Lung (tissue), 12 donors: ENCODE measurements around the gene TRIM45. TPM values are rescaled to one million over a fixed set of nuclear protein-coding genes. Genes with fewer than 3 reads are reported as not detected.

Experiments used
- ATAC-seq: fragments of 200-7000 bp; cut with Tn5 transposase; one replicate; pipeline ENCODE4 v1.9.1; 2020; ENCODE audit warnings: moderate number of reproducible peaks; ENCODE audit not compliant: insufficient read depth, low FRiP score
- DNase-seq, 3 donors: peaks; one replicate each; pipeline ENCODE4 v3.0.0-alpha.2; 2013 to 2017
- H3K27ac ChIP-seq, 2 donors: one replicate each; pipeline ENCODE4 v1.5.1; 2013; ENCODE audit warnings: mild to moderate bottlenecking in 2 of 2, moderate library complexity in 2 of 2, control low read depth in 1 of 2, inconsistent platforms in 1 of 2, low read depth in 1 of 2, low read length in 1 of 2
- H3K27me3 ChIP-seq, 3 donors: one replicate each; pipeline ENCODE4 v1.5.1; 2013; ENCODE audit warnings: low read length in 2 of 3; ENCODE audit not compliant: control insufficient read depth in 3 of 3, insufficient read depth in 3 of 3
- H3K36me3 ChIP-seq, 4 donors: one replicate each; pipeline ENCODE4 v1.5.1; 2013; ENCODE audit warnings: low read length in 4 of 4, mild to moderate bottlenecking in 1 of 4, moderate library complexity in 1 of 4; ENCODE audit not compliant: control insufficient read depth in 4 of 4, insufficient read depth in 4 of 4
- H3K4me1 ChIP-seq, 5 donors: one replicate each; pipeline ENCODE4 v1.5.1; 2013; ENCODE audit warnings: low read length in 5 of 5, mild to moderate bottlenecking in 2 of 5, moderate library complexity in 1 of 5; ENCODE audit not compliant: control insufficient read depth in 5 of 5, insufficient read depth in 5 of 5
- H3K4me3 ChIP-seq: one replicate; pipeline ENCODE4 v1.5.1; 2013; ENCODE audit warnings: mild to moderate bottlenecking, control low read depth, moderate library complexity
- H3K9ac ChIP-seq, 2 donors: one replicate each; pipeline ENCODE4 v1.5.1; 2013; ENCODE audit warnings: low read length in 2 of 2, control low read depth in 1 of 2; ENCODE audit not compliant: insufficient read depth in 1 of 2
- H3K9me3 ChIP-seq, 4 donors: one replicate each; pipeline ENCODE4 v1.5.1; 2013; ENCODE audit warnings: low read length in 3 of 4, mild to moderate bottlenecking in 1 of 4, moderate library complexity in 1 of 4; ENCODE audit not compliant: control insufficient read depth in 4 of 4, insufficient read depth in 3 of 4
- WGBS, 2 donors: extraction: QIAGEN DNeasy Blood & Tissue Kit; methylation state at CpG; one replicate each; pipeline ENCODE4 v1.1.7; 2013; 5-methylcytosine and 5-hydroxymethylcytosine counted together
- polyA plus RNA-seq, 2 donors: library from polyadenylated mRNA; stranded (reverse); fragments of 200-250 nt; gene quantifications; one replicate each; pipeline ENCODE4 v1.2.1, GENCODE V29; 2013
- total RNA-seq, 2 donors: library from RNA; depleted of rRNA in 1 of 2; stranded (reverse); fragments of >200 nt in 1 of 2; gene quantifications; one replicate each; pipeline ENCODE4 v1.2.1, GENCODE V29; 2014 to 2021
- TF ChIP-seq, protein P1 (sequence below): IDR thresholded peaks from 2 replicates; pipeline ENCODE4 v1.5.1; 2012; ENCODE audit warnings: mild to moderate bottlenecking; ENCODE audit errors: control extremely low read depth, extremely low read depth
- donor health status: control.
- donor health status: control.
- donor health status: Bipolar disorder and iron deficiency.
- donor health status: healthy.
- donor health status: DM: yes; HTN: yes; CAD: no.

TRIM45 gene
- total and polyA plus RNA-seq, 4 donors, result 0.41 to 6.0 (median 3.0) TPM

DNA sequence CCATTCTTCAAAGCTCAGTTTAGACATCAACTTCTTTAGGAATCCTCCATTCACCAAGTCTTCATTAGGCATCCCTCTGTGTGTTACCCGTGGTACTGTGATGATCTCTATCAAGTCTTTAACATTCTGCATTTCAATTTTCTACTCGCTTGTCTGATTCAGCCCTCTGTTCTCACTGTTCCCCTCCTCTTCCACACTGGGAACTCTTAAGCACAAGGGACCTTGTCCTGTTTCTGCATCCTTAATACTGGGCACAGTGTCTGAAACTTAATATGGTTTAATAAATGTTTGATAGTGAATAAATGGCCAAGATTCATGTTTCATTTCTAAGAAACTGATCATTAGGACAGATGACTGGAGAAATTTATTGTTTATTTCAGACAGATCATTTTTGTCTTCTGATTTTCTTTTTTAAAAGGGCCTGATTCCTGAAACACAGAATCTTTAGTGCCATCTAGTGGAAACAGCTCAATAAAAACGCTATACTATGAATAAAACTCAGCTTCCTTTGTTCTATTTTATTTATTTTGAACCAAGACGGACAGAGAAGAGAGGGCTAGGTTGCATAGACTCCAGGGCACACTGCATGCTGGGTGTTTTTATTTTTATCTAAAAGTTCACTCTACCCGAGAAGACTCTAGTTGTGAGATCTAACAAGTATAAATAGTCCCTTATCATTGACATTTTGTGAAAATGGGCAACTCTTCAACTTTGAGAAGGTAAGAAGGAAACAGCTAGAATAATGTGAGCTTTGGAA lies 7.0 kb upstream of the TRIM45 start:
- Histone ChIP-seq H3K9ac (peak overlapping the region in 1 of 2 donors; percentile 65), H3K36me3 (no peaks in the 10 kb centered on the region), H3K27ac (peak overlapping the region in 1 of 2 donors; percentile 57), H3K4me3 (no peak overlapping the region), H3K4me1 (peaks cover 0 to 13% (median 7%) of the 10 kb centered on the region in 5 donors), H3K27me3 (no peaks in the 10 kb centered on the region), H3K9me3 (no peaks in the 10 kb centered on the region)
- TF ChIP-seq, protein P1, sequence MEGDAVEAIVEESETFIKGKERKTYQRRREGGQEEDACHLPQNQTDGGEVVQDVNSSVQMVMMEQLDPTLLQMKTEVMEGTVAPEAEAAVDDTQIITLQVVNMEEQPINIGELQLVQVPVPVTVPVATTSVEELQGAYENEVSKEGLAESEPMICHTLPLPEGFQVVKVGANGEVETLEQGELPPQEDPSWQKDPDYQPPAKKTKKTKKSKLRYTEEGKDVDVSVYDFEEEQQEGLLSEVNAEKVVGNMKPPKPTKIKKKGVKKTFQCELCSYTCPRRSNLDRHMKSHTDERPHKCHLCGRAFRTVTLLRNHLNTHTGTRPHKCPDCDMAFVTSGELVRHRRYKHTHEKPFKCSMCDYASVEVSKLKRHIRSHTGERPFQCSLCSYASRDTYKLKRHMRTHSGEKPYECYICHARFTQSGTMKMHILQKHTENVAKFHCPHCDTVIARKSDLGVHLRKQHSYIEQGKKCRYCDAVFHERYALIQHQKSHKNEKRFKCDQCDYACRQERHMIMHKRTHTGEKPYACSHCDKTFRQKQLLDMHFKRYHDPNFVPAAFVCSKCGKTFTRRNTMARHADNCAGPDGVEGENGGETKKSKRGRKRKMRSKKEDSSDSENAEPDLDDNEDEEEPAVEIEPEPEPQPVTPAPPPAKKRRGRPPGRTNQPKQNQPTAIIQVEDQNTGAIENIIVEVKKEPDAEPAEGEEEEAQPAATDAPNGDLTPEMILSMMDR, result peak; percentile 18
- DNase-seq (peak in 2 of 3 donors; percentile 81 to 86), ATAC-seq (peak; percentile 42)
- WGBS, 2 donors, result 28 to 33% methylated on average over 5 of the region's 5 CpGs

DNA sequence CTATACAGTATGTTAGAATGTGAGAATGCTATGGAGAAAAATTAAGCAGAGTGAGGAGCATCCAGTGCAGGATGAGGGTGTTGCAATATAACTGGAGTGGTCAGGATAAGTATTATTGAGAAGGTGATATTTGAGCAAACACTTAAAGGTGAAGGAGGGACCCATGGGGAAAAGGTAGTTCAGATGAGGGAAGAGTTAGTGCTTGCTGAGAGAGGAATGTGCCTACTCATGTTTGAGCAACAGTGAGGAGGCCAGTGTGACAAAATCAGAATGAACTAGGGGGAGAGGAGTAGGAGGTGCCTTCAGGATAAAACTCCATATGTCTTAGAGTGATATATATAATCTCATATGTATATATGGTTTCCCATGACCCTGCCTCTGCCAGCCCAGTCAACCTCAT lies 6.2 kb upstream of the TRIM45 start:
- ATAC-seq, result peak; percentile 82
- Histone ChIP-seq H3K4me3 (no peak overlapping the region), H3K27ac (no peak overlapping the region), H3K36me3 (no peaks in the 10 kb centered on the region), H3K9me3 (no peaks in the 10 kb centered on the region), H3K4me1 (peaks cover 0 to 13% (median 7%) of the 10 kb centered on the region in 5 donors), H3K9ac (no peak overlapping the region), H3K27me3 (no peaks in the 10 kb centered on the region)
- TF ChIP-seq, protein P1, result no peak
- peak in 1 of 3 donors; percentile 56 for DNase-seq

GRCh38 chr1:117124661-117125060 lies 3.1 kb upstream of the TRIM45 start:
- no peaks in the 10 kb centered on the region for H3K27me3 ChIP-seq
- H3K4me1 ChIP-seq, result peaks cover 0 to 31% (median 7%) of the 10 kb centered on the region in 5 donors
- DNase-seq, result no peak
- H3K36me3 ChIP-seq, result no peaks in the 10 kb centered on the region
- TF ChIP-seq, protein P1, result no peak
- no peak overlapping the region for H3K27ac ChIP-seq
- 84 to 91% methylated on average over 1 of the region's 1 CpG for WGBS, 2 donors
- H3K9me3 ChIP-seq, result no peaks in the 10 kb centered on the region
- H3K9ac ChIP-seq, result no peak overlapping the region
- ATAC-seq, result no peak
- H3K4me3 ChIP-seq, result no peak overlapping the region

DNA sequence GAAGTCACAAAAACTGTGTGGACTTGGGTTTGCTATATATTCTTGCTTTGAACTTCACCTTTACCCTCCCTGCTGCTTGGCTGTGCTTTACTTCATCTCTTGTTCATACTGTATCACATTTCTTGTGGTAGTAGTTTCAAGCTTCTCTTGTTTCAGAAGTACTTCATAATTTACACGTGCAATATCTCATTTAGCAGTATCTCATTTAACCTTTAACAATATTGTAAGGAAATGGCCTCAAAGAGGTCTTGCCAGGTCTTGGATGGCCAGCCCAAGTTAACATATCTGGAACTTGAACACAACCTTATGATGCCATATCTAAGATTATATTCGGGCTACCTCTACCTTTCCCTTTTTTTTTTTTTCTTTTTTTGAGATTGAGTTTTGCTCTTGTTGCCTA lies 1.7 kb upstream of the TRIM45 start:
- DNase-seq (no peak), ATAC-seq (no peak)
- Histone ChIP-seq H3K4me3 (no peak overlapping the region), H3K9ac (no peak overlapping the region), H3K27ac (no peak overlapping the region), H3K27me3 (no peaks in the 10 kb centered on the region), H3K36me3 (no peaks in the 10 kb centered on the region), H3K9me3 (no peaks in the 10 kb centered on the region), H3K4me1 (peaks cover 0 to 24% (median 7%) of the 10 kb centered on the region in 5 donors)
- WGBS, 2 donors, result 90 to 97% methylated on average over 2 of the region's 2 CpGs
- TF ChIP-seq, protein P1, result no peak
